NCI-H2196 (cell line): ENCODE results near the gene SLAMF1.
"Not testable (repeated sequence)": the region's sequence is repeated elsewhere in the genome, so short reads cannot be mapped to it uniquely, and the experiment has no call there.

Experiments
- DNase-seq: peaks from one replicate; lab custom pipeline; 2025; ENCODE audit not compliant: unreplicated experiment; lab: John Stamatoyannopoulos, UW

The SLAMF1 gene

DNA sequence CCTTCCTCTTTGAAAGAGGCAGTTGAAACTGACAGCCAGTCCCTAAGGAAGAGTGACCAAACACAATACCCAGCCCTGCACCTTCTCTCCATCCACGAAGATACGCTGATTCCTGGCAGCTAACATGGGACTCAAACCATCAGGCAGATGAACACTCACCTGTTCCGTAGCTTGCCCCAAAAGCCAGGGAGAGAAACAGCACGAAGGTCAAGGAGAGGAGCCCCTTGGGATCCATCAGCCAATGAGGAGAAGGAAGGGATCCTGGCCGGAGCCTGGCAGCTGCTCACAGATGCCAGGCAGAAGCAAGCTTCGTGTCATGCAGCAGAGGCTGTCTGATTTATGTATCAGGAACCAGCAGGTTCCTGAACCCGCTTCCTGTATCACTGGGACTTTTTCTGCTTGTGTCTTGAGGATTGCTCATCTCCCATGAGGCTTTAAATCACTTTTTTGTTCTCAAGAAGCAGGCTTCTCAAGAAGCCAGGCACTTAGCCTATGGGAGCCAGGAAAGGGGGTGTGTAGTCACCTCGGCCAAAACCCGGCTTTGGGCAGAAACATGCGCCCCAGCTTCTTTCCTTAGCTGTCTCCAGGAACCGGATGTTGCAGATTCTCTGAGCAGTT lies at the start of gene SLAMF1:
TSS of gene SLAMF1 (minus strand) at position 334 of the 618 bp plus-strand sequence. CDS start at position 235, 99 bp downstream.
- DNase-seq: no peak

DNA sequence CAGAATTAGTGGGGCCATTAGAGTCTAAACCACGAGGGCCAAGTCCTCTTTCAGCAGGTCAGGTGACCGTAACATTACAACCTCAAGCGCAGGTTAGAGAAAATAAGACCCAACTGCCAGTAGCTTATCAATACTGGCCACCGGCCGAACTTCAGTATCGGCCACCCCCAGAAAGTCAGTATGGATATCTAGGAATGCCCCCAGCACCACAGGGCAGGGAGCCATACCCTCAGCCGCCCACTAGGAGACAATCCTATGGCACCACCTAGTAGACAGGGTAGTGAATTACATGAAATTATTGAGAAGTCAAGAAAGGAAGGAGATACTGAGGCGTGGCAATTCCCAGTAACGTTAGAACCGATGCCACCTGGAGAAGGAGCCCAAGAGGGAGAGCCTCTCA lies 45.5 kb upstream of the SLAMF1 start:
- DNase-seq: not testable (repeated sequence)

DNA sequence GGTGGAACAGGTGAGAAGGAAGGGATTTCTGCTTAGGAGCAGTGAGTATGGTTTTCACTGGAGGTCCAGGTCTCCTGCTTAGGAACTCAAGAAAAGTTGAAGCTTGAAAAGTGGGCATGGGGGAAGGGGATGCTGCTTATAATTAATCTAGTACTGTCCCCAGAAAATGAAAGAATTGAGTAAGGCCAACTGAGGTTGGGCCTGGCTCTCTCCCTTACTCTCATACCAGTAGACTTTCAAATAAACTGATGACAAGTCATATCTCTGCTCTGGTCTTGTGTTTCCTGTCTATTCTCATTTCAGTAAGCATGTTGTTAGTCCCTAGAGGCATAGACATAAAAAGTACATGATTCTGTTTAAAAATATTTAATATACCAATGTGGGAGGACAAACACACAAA lies 38.4 kb upstream of the SLAMF1 start:
- no peak for DNase-seq

DNA sequence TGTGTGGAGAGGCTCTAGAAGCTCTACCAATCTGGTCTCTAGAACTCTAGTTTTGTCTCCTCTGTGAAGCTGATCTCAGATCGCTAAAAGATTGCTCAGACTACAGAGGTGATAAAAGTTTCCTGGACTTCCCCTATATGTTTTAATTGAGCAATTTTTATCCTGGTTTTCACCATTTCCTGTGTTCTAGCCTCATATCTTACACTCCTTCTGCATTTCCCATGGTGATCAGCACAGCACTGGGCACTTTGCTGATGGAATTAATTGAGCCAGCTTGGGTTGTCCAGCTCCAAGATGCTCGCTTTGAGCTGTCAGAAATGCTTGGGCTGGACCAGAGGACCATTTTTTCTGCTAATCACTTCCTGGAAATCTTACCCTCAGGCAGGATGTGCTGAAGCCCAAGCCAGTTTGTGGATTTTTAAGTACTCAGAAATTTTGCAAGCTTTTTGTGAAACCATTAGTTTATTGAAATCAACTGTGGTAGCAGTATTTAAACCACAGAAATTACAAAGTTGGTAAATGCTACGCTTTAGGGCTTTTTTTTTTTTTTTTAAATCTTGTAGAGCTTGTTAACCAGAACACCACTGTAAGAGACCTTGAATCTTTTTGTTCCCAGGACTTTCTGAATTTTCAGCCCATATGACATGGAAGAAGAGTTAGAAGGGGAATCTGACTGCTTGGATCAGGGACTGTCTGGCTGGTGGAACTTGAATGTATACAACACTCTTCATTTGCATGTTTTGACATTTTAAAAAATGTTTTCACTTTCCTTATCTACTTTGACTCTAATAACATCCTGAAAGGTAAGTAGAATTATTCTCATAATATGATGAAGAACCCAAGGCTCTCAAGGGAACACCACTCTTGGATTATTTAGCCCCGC lies 36.4 kb upstream of the SLAMF1 start:
- no peak for DNase-seq

DNA sequence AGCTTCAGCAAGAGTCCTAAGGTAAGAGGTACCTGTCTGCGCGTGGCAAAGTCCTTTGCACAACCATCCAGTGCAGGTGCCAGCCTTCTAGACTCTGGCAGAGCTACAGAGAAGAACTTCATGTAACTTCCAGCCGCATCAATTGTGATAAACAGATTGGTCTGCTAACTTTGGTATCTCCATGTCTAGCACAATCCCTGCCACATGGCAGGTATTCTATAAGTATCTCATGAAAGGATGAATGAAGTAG lies 35.0 kb upstream of the SLAMF1 start:
- no peak for DNase-seq

GRCh38 chr1:160681066-160681890 lies 34.4 kb upstream of the SLAMF1 start:
- no peak for DNase-seq

- DNase-seq: no peak
Observed at GRCh38 chr1:160680399-160680798, 33.6 kb upstream of the SLAMF1 start.

DNA sequence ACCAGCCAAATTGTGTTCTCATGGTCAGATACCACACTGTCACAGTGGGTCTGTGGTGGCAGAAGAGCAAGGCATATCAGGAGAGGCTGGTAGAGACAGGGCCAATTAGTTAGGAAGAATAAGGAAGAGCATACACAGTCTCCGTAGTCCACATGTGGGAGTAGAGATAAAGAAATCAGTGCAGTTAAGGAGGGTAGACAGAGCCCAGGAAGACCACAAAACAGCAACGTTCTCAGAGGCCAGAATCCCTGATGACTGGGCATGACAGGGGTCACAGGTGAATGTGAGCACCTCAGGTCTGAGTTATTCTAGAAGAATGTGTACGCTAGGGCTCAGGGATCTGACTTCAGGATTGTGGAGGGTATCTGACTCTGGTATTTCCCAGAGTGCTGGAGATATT lies 33.0 kb upstream of the SLAMF1 start:
- DNase-seq: no peak

DNA sequence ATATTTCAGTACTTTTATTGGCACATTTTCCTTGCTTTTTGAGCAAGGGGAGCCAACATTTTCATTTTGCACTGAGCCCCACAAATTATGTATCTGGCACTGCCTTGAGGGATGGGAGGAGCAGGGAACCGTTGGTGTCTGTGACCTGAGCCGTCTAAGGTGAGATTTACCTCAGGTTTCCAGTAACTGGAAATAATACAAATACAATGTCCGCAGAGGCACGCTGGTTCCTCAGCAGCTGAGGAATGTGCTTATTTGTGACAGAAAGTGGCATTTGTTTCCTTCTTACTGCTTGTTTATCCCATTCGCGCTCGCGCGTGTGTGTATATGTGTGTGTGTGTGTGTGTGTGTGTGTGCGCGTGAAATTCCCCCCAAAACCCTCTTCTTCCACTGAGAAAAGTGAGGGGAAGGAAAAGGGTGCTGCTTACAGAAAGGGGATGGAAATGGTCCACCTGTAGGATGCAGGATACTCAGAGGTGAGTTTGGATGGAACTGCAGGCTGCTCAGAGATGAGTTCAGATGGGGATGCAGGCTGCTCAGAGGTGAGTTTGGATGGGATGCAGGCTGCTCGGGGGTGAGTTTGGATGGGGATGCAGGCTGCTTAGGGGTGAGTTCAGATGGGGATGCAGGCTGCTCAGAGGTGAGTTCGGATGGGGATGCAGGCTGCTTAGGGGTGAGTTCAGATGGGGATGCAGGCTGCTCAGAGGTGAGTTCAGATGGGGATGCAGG lies 30.2 kb upstream of the SLAMF1 start:
- DNase-seq: no peak

- DNase-seq: peak; percentile 52
Observed at GRCh38 chr1:160675641-160676410, 29.0 kb upstream of the SLAMF1 start.

DNA sequence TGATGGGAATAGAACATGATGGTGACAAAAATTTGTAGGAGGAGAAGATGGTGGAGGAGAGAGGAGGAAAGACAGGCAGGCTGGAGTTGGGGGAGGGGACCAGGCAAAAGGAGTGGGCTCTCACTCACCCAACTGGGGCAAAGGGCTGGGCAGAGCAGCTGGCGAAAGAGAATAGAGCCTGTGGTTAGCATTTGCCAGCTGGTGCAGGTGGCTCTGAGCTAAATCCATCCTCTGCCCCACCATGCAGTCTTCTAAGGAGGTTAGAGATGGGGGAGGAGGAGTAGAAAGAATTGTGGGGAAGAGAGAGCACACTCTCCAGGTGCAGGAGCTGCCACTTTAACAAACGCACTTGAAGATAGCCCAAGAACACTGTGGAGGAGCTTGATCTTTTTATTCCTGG lies 27.6 kb upstream of the SLAMF1 start:
- no peak for DNase-seq

DNA sequence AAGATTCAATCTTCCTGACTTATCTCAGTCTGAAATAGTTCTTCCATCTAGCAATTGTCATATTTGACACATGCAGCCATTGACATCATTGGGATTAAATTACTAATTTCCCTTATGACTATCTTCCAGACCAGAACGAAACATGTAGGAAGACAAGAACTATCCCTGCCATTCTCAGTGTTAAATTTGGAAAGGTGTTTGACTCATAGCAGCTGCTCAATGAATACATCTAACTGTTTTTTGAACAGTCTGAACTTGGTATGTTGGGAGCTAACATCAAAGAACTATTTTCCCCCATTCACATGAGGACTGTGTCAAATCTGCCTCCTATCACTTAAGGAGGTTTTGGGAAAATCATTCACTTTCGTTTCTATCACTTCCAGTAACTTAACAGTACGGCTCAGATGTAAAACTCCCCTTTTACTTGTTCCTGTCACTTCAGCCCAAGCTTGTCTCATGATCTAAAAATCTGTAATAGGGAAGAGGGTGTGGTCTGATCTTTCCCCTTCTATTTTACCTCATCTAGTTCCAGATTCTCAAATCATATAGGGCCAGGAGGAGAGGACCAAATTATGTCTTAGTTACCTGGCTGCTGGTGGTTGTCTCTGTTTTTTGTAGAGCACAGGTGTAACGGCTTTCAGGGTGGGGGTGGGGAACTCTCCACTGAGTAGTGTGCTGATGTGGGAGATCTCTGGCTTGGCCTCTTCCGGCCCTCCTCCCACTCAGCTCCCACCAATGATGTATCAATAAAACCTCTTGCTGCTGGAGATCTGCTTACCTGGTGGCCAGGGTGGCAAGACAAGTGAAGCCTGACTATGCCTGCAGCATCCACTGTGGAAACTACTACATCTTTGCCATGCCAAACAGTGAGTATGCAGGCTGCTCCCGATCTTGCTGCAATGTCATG lies 26.2 kb upstream of the SLAMF1 start:
- no peak for DNase-seq

- DNase-seq: no peak
Observed at GRCh38 chr1:160671603-160672517, 25.0 kb upstream of the SLAMF1 start.

GRCh38 chr1:160670701-160671100 lies 23.9 kb upstream of the SLAMF1 start:
- no peak for DNase-seq

DNA sequence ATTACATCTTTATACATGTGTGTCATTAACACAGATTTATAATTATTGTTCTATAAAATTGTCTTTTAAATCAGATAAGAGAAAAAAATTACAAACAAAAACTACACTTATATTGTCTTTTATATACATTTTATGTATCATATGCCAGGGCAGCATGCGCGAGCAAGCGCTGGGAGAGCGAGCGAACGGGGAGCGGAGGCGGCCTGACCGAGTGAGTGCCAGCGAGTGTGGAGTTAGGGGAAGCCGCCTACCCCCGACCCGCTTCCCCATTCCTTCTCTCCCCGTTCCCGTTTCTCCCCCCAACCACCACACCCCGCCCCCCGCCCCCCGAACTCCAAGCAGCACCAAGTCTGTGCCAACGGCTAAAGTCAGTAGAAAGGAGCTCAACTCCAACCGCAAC lies 23.0 kb upstream of the SLAMF1 start:
- DNase-seq: no peak

DNA sequence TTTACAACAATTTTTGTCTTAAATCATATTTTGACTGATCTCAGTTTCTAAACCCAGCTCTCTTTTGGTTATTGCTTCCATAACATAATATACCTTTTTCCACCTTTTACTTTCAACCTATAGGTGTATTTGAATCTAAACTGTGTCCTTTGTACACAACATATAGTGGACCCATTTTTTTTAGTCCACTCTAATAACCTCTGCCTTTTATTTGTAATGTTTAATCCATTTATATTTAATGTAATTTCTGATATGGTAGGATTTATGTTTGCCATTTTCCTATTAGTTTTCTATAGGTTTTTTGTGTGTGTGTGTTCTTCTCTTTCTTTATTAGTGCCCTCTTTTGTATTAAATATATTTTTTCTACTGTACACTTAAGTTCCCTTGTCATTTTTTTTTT lies 22.4 kb upstream of the SLAMF1 start:
- no peak for DNase-seq

GRCh38 chr1:160667896-160668295 lies 21.1 kb upstream of the SLAMF1 start:
- DNase-seq: no peak

GRCh38 chr1:160666079-160666442 lies 19.2 kb upstream of the SLAMF1 start:
- DNase-seq: no peak
